Stimulated activated naive B cell treated with anti-CD40 and anti-IgM and Interleukin-4, amounts not matched to agents 10 μg/mL and 1 μg/mL and 100 μg/mL, for 72 hours (primary cell): ENCODE data around the gene PLCB1.

Experiments
- ATAC-seq, 2 donors: fragments of 150-1000 bp; cut with Tn5 transposase; replicated peaks; 2 replicates each; pipeline ENCODE4 v1.10.0; 2021; ENCODE audit warnings: moderate library complexity in 1 of 2
- DNase-seq: peaks from one replicate; pipeline ENCODE4 v3.0.0; 2021
- H3K27ac Mint-ChIP-seq: one replicate; pipeline ENCODE4 v1.8.0; 2022; ENCODE audit warnings: mild to moderate bottlenecking, mixed read lengths
- H3K27me3 Mint-ChIP-seq, 2 donors: one replicate each; pipeline ENCODE4 v1.8.0; 2022; ENCODE audit warnings: mixed read lengths in 2 of 2
- H3K36me3 Mint-ChIP-seq, 2 donors: one replicate each; pipeline ENCODE4 v1.8.0; 2022; ENCODE audit warnings: mixed read lengths in 2 of 2, mild to moderate bottlenecking in 1 of 2
- H3K4me1 Mint-ChIP-seq, 2 donors: one replicate each; pipeline ENCODE4 v1.8.0; 2022; ENCODE audit warnings: mixed read lengths in 2 of 2, mild to moderate bottlenecking in 1 of 2
- H3K4me3 Mint-ChIP-seq, 2 donors: one replicate each; pipeline ENCODE4 v1.8.0; 2022; ENCODE audit warnings: mild to moderate bottlenecking in 2 of 2, mixed read lengths in 2 of 2, moderate library complexity in 1 of 2
- H3K9me3 Mint-ChIP-seq, 2 donors: one replicate each; pipeline ENCODE4 v1.8.0; 2022; ENCODE audit warnings: mixed read lengths in 2 of 2, mild to moderate bottlenecking in 1 of 2

PLCB1 gene

DNA sequence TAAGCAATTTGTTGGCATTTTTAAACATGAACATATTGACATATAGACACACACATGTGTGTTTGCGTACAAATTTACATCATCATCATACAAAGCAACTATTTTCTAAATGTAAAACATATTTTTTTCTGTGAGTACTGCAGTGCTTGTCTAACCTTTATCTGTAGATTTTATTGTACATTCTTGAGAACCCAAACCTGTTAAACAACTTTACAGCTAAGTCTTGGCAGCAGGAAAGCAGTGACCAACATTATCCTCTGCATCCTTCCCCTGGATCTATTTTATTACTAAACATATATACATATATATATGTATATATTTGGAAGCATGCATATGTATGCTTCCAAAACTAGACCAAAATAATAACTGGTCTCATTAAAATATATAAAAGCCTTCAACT, 10.4 kb upstream of the PLCB1 start:
- Mint-ChIP-seq H3K9me3 (no peaks in the 10 kb centered on the region), H3K36me3 (no peaks in the 10 kb centered on the region), H3K4me1 (no peaks in the 10 kb centered on the region), H3K27me3 (no peaks in the 10 kb centered on the region), H3K27ac (no peak overlapping the region), H3K4me3 (no peak overlapping the region)
- DNase-seq: no peak
- ATAC-seq: no peak

DNA sequence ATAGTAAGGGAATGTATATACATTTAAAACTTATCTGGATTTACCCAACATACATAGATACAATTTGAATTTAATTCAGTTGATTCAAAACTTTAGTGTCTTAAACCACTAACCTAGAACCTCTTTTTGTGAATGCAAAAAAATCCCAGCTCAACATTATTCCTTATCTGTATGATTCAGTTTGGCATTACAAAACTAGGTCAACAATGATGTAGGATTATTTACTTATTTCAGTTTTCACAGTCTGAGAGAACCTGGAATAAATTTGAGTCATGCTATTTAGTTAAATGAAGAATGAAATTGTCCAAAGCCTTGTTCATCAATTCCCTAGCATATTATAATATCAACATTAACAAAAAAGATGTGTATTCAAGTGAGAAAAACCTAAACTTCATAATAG, 7.4 kb upstream of the PLCB1 start:
- ATAC-seq (no peak), DNase-seq (no peak)
- peaks cover 0 to 2% of the 10 kb centered on the region in 2 donors for H3K4me1 Mint-ChIP-seq
- no peak overlapping the region for H3K4me3 Mint-ChIP-seq
- no peak overlapping the region for H3K27ac Mint-ChIP-seq
- peaks cover 0 to under 1% of the 10 kb centered on the region in 2 donors for H3K27me3 Mint-ChIP-seq
- no peaks in the 10 kb centered on the region for H3K36me3 Mint-ChIP-seq
- H3K9me3 Mint-ChIP-seq: no peaks in the 10 kb centered on the region

DNA sequence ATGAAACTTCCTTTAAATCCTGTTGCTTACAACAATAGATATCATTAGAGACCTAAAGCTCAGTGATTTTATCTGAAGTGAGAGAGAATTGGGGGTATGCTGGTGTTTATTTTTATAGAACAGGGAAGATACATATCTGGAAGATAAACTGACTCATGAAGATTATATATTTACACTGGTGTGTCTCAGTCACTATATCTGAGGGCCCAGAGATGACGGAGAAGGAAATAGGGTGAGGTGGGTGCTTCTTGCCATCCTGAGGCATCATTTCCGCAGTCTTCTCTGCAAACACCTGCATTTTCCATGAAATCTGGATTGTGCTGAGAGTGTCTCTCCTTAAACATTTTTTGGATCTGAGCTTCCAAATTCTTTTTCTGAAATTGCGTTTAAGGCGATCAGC, 5.9 kb upstream of the PLCB1 start:
- Mint-ChIP-seq H3K4me3 (no peak overlapping the region), H3K9me3 (no peaks in the 10 kb centered on the region), H3K27me3 (peaks cover 0 to 9% of the 10 kb centered on the region in 2 donors), H3K4me1 (peaks cover 0 to 2% of the 10 kb centered on the region in 2 donors), H3K27ac (no peak overlapping the region), H3K36me3 (no peaks in the 10 kb centered on the region)
- ATAC-seq (no peak), DNase-seq (no peak)

DNA sequence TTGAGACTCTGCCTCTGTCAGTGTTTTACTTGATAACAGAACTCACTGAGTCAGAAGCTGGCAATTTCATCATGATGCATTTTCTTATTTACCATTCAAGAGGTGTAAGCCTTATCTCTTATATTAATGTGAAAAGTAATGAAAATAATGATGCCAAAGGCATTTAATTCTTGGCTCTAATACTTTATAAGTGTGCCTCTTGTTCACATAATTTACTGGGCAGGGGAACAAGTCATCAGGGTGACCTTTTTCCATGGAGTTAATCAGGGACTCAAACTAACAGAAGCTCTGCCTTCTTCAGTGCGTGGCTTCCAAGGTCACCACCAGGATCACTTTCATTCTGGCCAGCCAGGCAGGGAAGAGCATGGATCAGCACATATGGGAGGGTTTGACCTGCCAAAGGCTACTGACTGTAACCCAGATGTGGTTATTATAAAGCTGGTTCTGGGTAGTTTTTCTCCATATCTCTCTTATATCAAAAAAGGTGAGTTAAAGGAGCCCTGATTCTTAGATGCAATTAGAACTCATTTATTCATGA, 5.2 kb upstream of the PLCB1 start:
- H3K27ac Mint-ChIP-seq: no peak overlapping the region
- H3K36me3 Mint-ChIP-seq: no peaks in the 10 kb centered on the region
- no peaks in the 10 kb centered on the region for H3K9me3 Mint-ChIP-seq
- peaks cover 2 to 6% of the 10 kb centered on the region in 2 donors for H3K4me1 Mint-ChIP-seq
- H3K27me3 Mint-ChIP-seq: peaks cover 6 to 15% of the 10 kb centered on the region in 2 donors
- no peak overlapping the region for H3K4me3 Mint-ChIP-seq
- no peak for DNase-seq
- ATAC-seq: no peak

DNA sequence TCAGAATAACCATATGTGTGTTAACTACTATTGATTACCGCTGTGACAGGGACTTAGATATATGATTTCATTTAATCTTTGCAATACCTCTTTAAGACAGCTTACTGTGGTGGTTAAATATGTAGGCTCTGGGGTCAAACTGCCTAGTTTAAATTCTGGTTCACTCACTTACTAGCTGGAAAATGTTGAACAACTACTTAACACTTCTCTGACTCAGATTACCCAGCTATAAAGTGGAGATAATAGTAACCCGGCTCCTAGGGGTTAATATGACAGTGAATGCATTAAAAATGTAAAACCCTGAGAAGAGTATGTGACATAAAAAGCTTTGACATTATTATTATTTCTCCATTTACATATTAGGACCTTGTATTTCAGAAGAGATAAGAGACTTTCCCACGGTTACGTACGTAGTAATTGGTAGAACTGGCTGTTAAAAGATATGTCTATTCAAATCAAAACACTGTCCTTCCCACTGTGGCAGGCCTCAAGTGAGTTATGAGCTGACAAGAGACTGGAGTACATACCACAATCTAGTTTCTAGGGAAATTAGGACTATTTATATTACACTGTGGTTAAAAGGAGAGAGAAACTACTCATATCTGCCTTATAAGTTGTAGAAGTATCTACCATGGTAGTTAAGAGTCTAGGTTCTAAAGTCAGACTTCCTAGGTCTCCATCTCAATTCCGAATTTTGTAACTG, 4.4 kb upstream of the PLCB1 start:
- H3K4me3 Mint-ChIP-seq: no peak overlapping the region
- peaks cover 2 to 10% of the 10 kb centered on the region in 2 donors for H3K4me1 Mint-ChIP-seq
- peak; percentile 24 to 50 for ATAC-seq

DNA sequence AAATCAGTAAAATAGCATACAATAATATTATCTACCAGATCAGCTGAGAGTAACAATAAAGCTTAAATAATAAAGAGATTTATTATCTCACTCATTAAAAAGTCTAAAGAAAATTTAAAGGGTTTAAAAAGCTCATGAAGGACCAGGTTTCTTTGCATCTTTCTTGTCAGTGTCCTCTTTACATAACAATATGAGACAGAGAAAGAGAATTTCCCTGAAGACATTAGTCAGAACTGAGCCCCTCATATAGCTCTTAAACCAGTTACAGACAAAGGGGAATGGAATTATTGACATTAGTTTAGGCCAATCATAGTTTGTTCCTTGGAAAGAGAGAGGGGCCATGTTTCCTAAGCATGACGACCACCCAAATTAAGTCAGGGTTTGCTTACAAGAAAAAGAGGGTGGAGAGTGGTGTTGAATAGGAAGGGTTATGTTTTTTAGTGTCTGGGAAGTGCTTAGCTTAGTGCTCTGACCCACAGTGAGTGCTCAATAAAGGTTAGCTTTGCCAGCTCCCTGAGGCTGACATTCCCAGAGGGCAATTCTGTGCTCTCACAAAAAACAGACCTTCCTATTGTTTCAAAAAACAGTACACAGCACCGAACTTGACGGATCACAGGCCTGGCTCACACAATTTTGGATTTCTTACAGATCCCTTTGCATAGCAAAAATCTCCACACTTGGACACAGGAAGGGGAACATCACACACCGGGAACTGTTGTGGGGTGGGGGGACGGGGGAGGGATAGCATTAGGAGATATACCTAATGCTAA, 3.6 kb upstream of the PLCB1 start:
- H3K36me3 Mint-ChIP-seq: no peaks in the 10 kb centered on the region
- no peak for DNase-seq
- no peak overlapping the region for H3K4me3 Mint-ChIP-seq
- no peak overlapping the region for H3K27ac Mint-ChIP-seq
- peaks cover 5 to 18% of the 10 kb centered on the region in 2 donors for H3K4me1 Mint-ChIP-seq
- no peaks in the 10 kb centered on the region for H3K9me3 Mint-ChIP-seq
- ATAC-seq: no peak
- peaks cover 19 to 24% of the 10 kb centered on the region in 2 donors for H3K27me3 Mint-ChIP-seq

More for the DNA sequence above, 4.4 kb upstream of the PLCB1 start:
- Mint-ChIP-seq H3K27me3 (peaks cover 11 to 17% of the 10 kb centered on the region in 2 donors), H3K9me3 (no peaks in the 10 kb centered on the region), H3K36me3 (no peaks in the 10 kb centered on the region), H3K27ac (no peak overlapping the region)
- no peak for DNase-seq

DNA sequence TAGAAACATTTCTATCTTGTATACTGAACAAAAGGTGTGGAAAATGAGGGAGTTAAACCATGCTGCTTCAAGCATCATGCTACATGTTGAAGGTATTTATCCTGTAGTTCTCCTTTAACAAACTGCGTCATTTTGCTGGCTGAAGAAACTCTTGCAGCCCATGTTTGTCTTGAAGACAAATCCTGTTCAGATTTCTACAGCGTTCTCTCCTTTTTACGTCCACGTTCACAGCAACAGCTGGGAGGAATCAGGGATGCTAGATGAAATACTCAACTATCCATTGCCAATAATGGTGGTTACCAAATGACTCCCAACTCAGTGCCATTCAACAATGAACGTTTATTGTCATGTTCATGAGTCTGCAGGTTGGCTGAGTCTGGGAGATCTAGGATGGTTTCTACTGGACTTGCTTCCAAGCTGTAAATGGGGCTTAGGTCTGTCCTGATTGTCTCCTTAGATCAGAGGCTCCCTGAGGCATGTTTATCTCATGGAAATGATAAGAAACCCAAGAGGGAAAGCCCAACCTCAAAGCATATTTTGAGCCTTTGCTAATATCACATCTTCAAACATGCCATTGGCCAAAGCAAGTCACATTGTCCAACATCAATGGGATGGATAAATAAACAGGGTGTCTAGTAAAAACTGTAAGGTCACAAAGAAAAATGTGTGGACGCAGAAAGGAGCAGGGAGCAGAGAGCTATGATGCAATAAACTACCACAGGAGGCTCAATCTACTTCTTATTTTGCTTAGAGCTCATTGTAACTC, 2.7 kb upstream of the PLCB1 start:
- Mint-ChIP-seq H3K27ac (no peak overlapping the region), H3K9me3 (no peaks in the 10 kb centered on the region), H3K4me3 (no peak overlapping the region), H3K27me3 (peaks cover 28 to 34% of the 10 kb centered on the region in 2 donors), H3K36me3 (no peaks in the 10 kb centered on the region), H3K4me1 (peaks cover 6 to 27% of the 10 kb centered on the region in 2 donors)
- ATAC-seq: no peak
- no peak for DNase-seq

DNA sequence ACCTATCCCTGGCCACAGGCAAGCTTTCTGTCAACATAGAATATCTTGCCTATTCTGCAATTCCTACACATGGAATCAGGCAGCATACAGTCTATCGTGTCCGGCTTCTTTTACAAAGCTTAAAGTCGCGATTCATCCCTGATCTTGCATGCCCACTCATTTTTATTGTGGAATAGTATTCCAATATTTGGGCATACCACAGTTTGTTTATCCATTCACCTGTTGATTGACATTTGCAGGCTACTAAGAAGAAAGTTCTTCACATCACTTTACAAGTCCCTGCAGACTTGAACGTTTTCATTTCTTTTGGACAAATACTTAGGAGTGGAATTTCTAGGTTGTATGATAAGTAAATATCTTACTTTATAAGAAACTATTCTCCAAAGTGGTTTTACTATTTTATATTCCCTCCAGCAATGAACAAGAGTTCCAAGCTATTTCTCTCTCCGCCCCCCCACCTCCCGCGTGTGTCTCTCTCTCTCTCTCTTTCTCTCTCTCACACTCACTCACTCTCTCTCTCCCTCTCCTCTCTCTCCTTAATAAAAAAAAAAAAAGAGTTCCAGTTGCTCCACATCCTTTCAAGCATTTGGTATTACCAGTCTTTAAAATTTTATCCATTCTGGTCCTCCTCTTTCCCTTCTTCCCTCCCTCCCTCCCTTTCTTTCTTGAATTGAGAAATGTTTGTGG, 1.1 kb upstream of the PLCB1 start:
- Mint-ChIP-seq H3K4me3 (no peak overlapping the region), H3K27me3 (peaks cover 37 to 42% of the 10 kb centered on the region in 2 donors)

DNA sequence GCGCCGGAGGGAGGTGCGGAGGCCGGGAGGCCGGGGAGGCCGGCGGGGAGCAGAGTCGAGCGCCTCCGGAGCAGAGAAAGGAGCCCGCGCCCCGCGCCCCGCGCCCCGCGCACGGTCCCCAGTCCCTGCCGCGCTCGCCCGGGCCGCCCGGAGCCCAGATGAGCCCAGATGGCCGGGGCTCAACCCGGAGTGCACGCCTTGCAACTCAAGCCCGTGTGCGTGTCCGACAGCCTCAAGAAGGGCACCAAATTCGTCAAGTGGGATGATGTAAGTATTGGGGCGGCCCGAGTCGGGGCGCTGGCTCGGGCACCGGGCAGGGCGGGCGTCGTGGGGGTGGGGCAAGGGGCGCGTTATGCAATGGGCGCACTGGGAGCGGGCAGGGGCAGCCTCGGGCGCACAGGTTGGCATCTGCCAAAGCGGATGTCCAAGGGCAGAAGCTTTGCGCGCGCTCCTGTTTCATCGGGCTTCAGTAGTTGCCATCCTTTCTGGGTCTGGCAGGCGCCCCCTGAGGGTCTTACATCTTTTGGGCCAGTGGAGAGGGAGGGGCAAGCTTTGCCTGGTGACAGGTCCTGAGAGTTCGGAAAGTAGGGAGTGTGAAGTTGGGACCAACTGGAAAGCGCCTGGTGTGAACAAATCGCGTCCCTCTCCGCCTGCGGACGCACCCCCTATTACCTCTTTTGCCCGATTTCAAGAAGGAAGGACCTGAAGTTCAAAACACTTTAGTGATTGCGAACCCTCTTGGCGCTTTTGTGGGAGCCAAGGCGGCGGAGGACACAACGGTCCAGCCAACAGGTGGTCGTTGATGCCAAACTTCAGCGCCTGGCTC, 631 bp downstream of the PLCB1 start:
- Mint-ChIP-seq H3K4me3 (peak overlapping the region; percentile 81 to 86), H3K9me3 (no peaks in the 10 kb centered on the region), H3K4me1 (peaks cover 6 to 30% of the 10 kb centered on the region in 2 donors), H3K27ac (peak overlapping the region; percentile 20), H3K36me3 (no peaks in the 10 kb centered on the region), H3K27me3 (peaks cover 37 to 43% of the 10 kb centered on the region in 2 donors)
- DNase-seq (no peak), ATAC-seq (peak in 1 of 2 donors; percentile 7)

More for the DNA sequence above, 1.1 kb upstream of the PLCB1 start:
- Mint-ChIP-seq H3K4me1 (peaks cover 6 to 30% of the 10 kb centered on the region in 2 donors), H3K27ac (no peak overlapping the region), H3K36me3 (no peaks in the 10 kb centered on the region), H3K9me3 (no peaks in the 10 kb centered on the region)
- ATAC-seq (no peak), DNase-seq (no peak)

DNA sequence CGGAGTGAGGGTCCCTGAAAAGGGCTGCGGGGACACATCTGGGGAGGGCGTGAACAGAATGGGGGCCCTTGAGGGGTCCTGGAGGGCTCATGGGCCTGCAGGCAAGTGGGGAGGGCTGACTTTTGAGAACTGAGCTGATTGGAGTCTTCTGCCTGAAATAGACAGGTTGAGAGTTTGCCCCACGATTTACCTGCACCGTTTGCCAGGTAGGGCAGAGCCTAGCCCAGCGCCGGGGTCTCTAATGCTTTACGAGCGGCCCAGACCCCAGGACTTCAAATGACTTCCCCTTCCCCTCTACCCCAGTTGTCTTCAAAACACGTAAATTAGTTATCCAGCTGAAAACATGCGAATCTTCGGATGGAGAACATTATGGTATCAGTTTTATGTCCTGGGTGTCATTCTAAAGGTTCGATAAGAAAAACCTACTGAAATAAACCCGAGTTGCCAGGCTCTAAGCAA, 1.3 kb downstream of the PLCB1 start:
- Mint-ChIP-seq H3K27ac (no peak overlapping the region), H3K9me3 (no peaks in the 10 kb centered on the region), H3K36me3 (no peaks in the 10 kb centered on the region), H3K4me1 (peaks cover 5 to 30% of the 10 kb centered on the region in 2 donors), H3K27me3 (peaks cover 37 to 43% of the 10 kb centered on the region in 2 donors), H3K4me3 (peak overlapping the region; percentile 81 to 86)
- ATAC-seq (no peak), DNase-seq (no peak)

DNA sequence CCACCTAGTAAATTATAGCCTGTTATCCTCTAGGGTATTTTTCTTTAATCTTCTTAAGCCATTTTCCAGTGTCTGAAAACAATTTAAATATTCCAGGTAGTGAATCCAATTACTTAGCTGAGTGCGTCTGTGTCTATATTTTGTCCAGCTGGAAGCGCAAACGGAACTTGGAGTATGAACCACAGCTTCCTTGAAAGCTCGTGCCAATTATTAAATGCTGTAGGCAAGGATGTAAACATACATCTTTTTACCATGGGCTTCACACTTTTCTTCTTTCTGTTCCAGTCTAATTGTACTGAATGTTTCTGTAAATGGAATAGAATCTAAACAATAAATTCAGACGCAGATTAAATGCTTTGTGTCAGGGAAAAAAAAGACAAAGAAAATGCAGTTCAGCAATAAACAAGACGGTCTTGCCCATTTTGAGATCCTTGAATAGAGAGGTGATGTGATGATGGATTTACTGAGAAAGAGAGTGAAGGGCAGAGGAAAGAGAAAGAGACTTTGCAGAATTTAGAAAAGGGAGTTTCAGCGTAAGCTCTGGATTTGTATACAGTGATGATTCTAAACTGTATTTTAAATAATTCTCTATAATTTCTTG, 1.9 kb downstream of the PLCB1 start:
- ATAC-seq (no peak), DNase-seq (no peak)
- peak overlapping the region; percentile 81 to 86 for H3K4me3 Mint-ChIP-seq
- H3K4me1 Mint-ChIP-seq: peaks cover 5 to 30% of the 10 kb centered on the region in 2 donors
- H3K36me3 Mint-ChIP-seq: no peaks in the 10 kb centered on the region
- peaks cover 37 to 43% of the 10 kb centered on the region in 2 donors for H3K27me3 Mint-ChIP-seq
- no peaks in the 10 kb centered on the region for H3K9me3 Mint-ChIP-seq
- H3K27ac Mint-ChIP-seq: no peak overlapping the region

DNA sequence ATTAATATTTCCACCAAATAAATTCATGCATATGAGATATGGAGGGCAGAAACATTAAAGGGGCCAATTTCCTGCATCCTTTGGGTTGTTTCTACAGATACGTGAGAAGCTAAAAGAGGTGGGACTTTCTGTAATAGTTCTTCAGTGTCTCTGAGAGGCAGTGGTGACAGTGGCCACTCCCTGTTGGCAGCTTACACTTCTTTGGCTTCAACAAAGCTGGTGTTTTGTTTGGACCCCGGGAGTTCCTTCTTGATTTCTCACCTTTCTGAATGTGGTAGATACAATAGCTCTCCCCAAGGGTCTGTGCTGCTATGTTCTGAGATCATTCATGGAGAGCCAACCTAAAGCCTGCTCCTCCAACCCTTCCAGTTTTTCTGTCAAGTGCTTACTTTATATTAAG, 7.8 kb downstream of the PLCB1 start:
- no peak for DNase-seq
- no peaks in the 10 kb centered on the region for H3K9me3 Mint-ChIP-seq
- no peak overlapping the region for H3K4me3 Mint-ChIP-seq
- H3K27me3 Mint-ChIP-seq: peaks cover 3 to 7% of the 10 kb centered on the region in 2 donors
- no peak for ATAC-seq
- peaks cover 3 to 7% of the 10 kb centered on the region in 2 donors for H3K4me1 Mint-ChIP-seq
- no peak overlapping the region for H3K27ac Mint-ChIP-seq
- no peaks in the 10 kb centered on the region for H3K36me3 Mint-ChIP-seq

DNA sequence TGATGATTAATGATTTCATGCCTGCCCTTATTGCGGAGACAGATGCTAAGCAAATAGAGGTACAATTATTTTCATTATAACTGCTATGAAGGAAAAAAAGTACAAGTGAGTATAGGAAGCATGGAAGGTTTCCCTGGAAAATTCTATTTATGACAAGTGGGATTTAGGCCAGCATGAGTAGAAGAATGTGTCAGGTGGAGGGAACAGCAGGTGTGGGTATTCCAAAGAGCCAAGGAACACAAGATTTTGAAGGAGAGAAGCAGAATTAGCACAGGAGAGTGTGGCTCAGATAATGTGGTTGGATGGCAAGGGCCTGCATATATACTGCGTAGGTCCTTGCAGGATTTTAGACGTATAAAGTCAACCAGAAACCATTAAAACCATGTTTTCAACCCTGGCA, 11.4 kb downstream of the PLCB1 start:
- no peak overlapping the region for H3K4me3 Mint-ChIP-seq
- no peak overlapping the region for H3K27ac Mint-ChIP-seq
- ATAC-seq (no peak), DNase-seq (no peak)
- H3K4me1 Mint-ChIP-seq: peaks cover 11 to 19% of the 10 kb centered on the region in 2 donors
- no peaks in the 10 kb centered on the region for H3K9me3 Mint-ChIP-seq
- peaks cover 0 to 5% of the 10 kb centered on the region in 2 donors for H3K27me3 Mint-ChIP-seq
- H3K36me3 Mint-ChIP-seq: no peaks in the 10 kb centered on the region
